B cell (primary cell): ENCODE results near the gene RALY. TPM values are rescaled to one million over a fixed set of nuclear protein-coding genes. Genes with fewer than 3 reads are reported as not detected.
"Not testable (repeated sequence)": the region's sequence is repeated elsewhere in the genome, so short reads cannot be mapped to it uniquely, and the experiment has no call there.

Experiments
- ATAC-seq: fragments of 200-7000 bp; cut with Tn5 transposase; one replicate; pipeline ENCODE4 v1.10.0; 2021; ENCODE audit warnings: low read depth, mild to moderate bottlenecking, moderate number of reproducible peaks, moderate library complexity
- CTCF ChIA-PET: fragments of 350-600 bp; sonication (Branson Sonifier 250); formaldehyde crosslinking; loops from one replicate; lab custom pipeline; 2021; ENCODE audit warnings: antibody characterized with exemption, inconsistent platforms; lab: Charles Lee
- POLR2A ChIA-PET: fragments of 350-600 bp; sonication (Branson Sonifier 250); formaldehyde crosslinking; loops from one replicate; lab custom pipeline; 2021; ENCODE audit warnings: antibody characterized with exemption; lab: Charles Lee
- DNase-seq: peaks from one replicate; pipeline ENCODE4 v3.0.0; 2013
- H2AFZ ChIP-seq: 2 replicates; pipeline ENCODE4 v1.6.1; 2012; ENCODE audit warnings: mild to moderate bottlenecking, low read depth, low read length; ENCODE audit not compliant: insufficient read depth, poor library complexity, severe bottlenecking
- H3K27ac ChIP-seq, 2 donors: 1 replicate in 1 of 2; 2 replicates in 1 of 2; pipeline ENCODE4 v1.5.1; 2012 to 2013; ENCODE audit warnings: low read length in 2 of 2, mild to moderate bottlenecking in 2 of 2, moderate library complexity in 1 of 2
- H3K27me3 ChIP-seq, 4 experiments: fragments of 200-600 bp in 1 of 4; sonication (generic) in 1 of 4; replicated peaks in 1 of 4; 1 replicate in 2 of 4; 2 replicates in 2 of 4; pipeline versions ENCODE4 v1.6.1 to v1.7.0; 2013 to 2016; ENCODE audit warnings: low read length in 3 of 4, mild to moderate bottlenecking in 2 of 4, mixed read lengths in 1 of 4, moderate library complexity in 1 of 4; ENCODE audit not compliant: insufficient read depth in 4 of 4, control insufficient read depth in 3 of 4; ENCODE audit errors: control extremely low read depth in 1 of 4
- H3K36me3 ChIP-seq, 2 experiments: replicated peaks in 1 of 2; 1 replicate in 1 of 2; 2 replicates in 1 of 2; pipeline versions ENCODE4 v1.6.1 to v1.7.1; 2013; ENCODE audit warnings: low read length in 1 of 2; ENCODE audit not compliant: insufficient read depth in 2 of 2, control insufficient read depth in 1 of 2; ENCODE audit errors: control extremely low read depth in 1 of 2, extremely low read depth in 1 of 2
- H3K4me1 ChIP-seq, 2 donors: fragments of 200-600 bp in 1 of 2; sonication (generic) in 1 of 2; 1 replicate in 1 of 2; 2 replicates in 1 of 2; pipeline versions ENCODE4 v1.5.1 to v1.6.1; 2013 to 2017; ENCODE audit warnings: low read length in 2 of 2; ENCODE audit not compliant: control insufficient read depth in 2 of 2, insufficient read depth in 2 of 2
- H3K4me2 ChIP-seq: replicated peaks from 2 replicates; pipeline ENCODE3; 2012; ENCODE audit warnings: mild to moderate bottlenecking, low read depth, low read length; ENCODE audit not compliant: poor library complexity, severe bottlenecking
- H3K4me3 ChIP-seq, 5 experiments: fragments of 200-600 bp in 1 of 5; sonication (generic) in 1 of 5; 1 replicate in 3 of 5; 2 replicates in 2 of 5; pipeline versions ENCODE4 v1.5.1 to v1.7.0; 2011 to 2016; ENCODE audit warnings: low read length in 4 of 5, mild to moderate bottlenecking in 4 of 5, low read depth in 2 of 5, control low read depth in 1 of 5, moderate library complexity in 1 of 5; ENCODE audit not compliant: insufficient read depth in 1 of 5; ENCODE audit errors: control extremely low read depth in 1 of 5, extremely low read depth in 1 of 5
- H3K79me2 ChIP-seq: fragments of 200-600 bp; sonication (generic); one replicate; pipeline ENCODE4 v1.6.0; 2016; ENCODE audit warnings: low read length; ENCODE audit not compliant: control insufficient read depth, insufficient read depth
- H3K9ac ChIP-seq: fragments of 200-600 bp; sonication (generic); 2 replicates; pipeline ENCODE4 v1.6.1; 2017; ENCODE audit warnings: mild to moderate bottlenecking, low read length, moderate library complexity
- H3K9me3 ChIP-seq, 3 donors: one replicate each; pipeline versions ENCODE4 v1.6.1 to v1.7.1; 2013; ENCODE audit warnings: low read length in 2 of 3; ENCODE audit not compliant: control insufficient read depth in 2 of 3, insufficient read depth in 1 of 3; ENCODE audit errors: control extremely low read depth in 1 of 3
- H4K20me1 ChIP-seq: 2 replicates; pipeline ENCODE4 v1.6.0; 2012; ENCODE audit warnings: mild to moderate bottlenecking, low read length; ENCODE audit not compliant: insufficient read depth, control insufficient read depth, poor library complexity, severe bottlenecking
- H3K27ac Mint-ChIP-seq: one replicate; pipeline ENCODE4 v1.8.0; 2021; ENCODE audit warnings: mixed read lengths
- H3K27me3 Mint-ChIP-seq: one replicate; pipeline ENCODE4 v1.8.0; 2021; ENCODE audit warnings: mixed read lengths
- H3K4me1 Mint-ChIP-seq: one replicate; pipeline ENCODE4 v1.8.0; 2021; ENCODE audit warnings: mixed read lengths
- H3K4me3 Mint-ChIP-seq: one replicate; pipeline ENCODE4 v1.8.0; 2021; ENCODE audit warnings: mixed read lengths
- H3K9me3 Mint-ChIP-seq: one replicate; pipeline ENCODE4 v1.8.0; 2022; ENCODE audit warnings: mixed read lengths; ENCODE audit not compliant: insufficient read depth
- WGBS: methylation state at CpG from one replicate; pipeline ENCODE4 v1.1.5; 2013; ENCODE audit warnings: missing lambda C conversion rate; ENCODE audit not compliant: insufficient coverage; 5-methylcytosine and 5-hydroxymethylcytosine counted together
- intact Hi-C: fragments of 100-400 bp; cut with micrococcal nuclease; formaldehyde crosslinking; loops from one replicate; pipeline ENCODE4 v1.10.0; 2022
- polyA plus RNA-seq: library from polyadenylated mRNA; depleted of rRNA; stranded (reverse); fragments of >200 nt; gene quantifications from 2 replicates; pipeline ENCODE4 v1.2.3, GENCODE V29; 2012
- small RNA-seq: library from RNA; depleted of rRNA; stranded (forward); fragments of <200 nt; gene quantifications from one replicate; pipeline ENCODE3, GENCODE V24; 2012; ENCODE audit warnings: low replicate concordance, low read depth; ENCODE audit not compliant: insufficient read length
- total RNA-seq, 2 donors: library from RNA; stranded (reverse); fragments of 120-200 nt in 1 of 2; gene quantifications; 1 replicate in 1 of 2; 2 replicates in 1 of 2; pipeline versions ENCODE4 v1.2.3 to v1.2.4, GENCODE V29; 2013 to 2022

RALY gene
- total and polyA plus RNA-seq, 2 donors (not counting 1 experiment from before 2014, with no cell fraction given): 89.8 to 94.4 TPM

DNA sequence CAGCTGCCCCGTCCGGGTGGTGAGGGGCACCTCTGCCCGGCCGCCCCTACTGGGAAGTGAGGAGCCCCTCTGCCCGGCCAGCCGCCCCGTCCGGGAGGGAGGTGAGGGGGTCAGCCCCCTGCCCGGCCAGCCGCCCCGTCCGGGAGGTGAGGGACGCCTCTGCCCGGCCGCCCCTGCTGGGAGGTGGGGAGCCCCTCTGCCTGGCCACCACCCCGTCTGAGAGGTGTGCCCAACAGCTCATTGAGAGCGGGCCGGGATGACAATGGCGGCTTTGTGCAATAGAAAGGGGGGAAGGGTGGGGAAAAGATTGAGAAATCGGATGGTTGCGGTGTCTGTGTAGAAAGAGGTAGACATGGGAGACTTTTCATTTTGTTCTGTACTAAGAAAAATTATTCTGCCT, 139.2 kb downstream of the RALY start:
- H3K4me1 Mint-ChIP-seq, H3K36me3 ChIP-seq, POLR2A ChIA-PET, H3K4me3 Mint-ChIP-seq, H3K27me3 Mint-ChIP-seq, DNase-seq, H3K4me1 ChIP-seq, H3K27ac Mint-ChIP-seq, ATAC-seq, H3K27me3 ChIP-seq, H3K9me3 ChIP-seq, CTCF ChIA-PET, intact Hi-C loops, H4K20me1 ChIP-seq, H3K4me2 ChIP-seq, H3K27ac ChIP-seq, H3K9ac ChIP-seq, H3K9me3 Mint-ChIP-seq, H3K79me2 ChIP-seq, H3K4me3 ChIP-seq, H2AFZ ChIP-seq: not testable (repeated sequence)
- 94% methylated on average over 19 of the region's 21 CpGs for WGBS

DNA sequence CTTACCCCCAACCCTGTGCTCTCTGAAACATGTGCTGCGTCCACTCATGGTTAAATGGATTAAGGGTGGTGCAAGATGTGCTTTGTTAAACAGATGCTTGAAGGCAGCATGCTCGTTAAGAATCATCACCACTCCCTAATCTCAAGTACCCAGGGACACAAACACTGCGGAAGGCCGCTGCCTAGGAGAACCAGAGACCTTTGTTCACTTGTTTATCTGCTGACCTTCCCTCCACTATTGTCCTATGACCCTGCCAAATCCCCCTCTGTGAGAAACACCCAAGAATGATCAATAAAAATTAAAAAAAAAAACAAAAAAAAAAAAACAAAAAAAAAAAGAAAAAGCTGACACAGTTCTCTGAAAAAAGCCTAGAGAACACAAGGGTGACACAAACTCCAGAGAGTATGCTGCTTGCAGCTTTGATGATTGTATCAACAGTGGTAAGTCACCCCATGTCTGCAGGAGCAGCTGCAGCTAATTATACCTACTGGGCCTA, 139.7 kb downstream of the RALY start:
- H3K4me3 Mint-ChIP-seq, H3K4me3 ChIP-seq, CTCF ChIA-PET, DNase-seq, H3K27me3 Mint-ChIP-seq, H3K9me3 Mint-ChIP-seq, H3K27ac ChIP-seq, H3K4me1 Mint-ChIP-seq, ATAC-seq, H3K9me3 ChIP-seq, H3K4me2 ChIP-seq, intact Hi-C loops, H3K27ac Mint-ChIP-seq, H2AFZ ChIP-seq, H4K20me1 ChIP-seq, H3K27me3 ChIP-seq, H3K4me1 ChIP-seq, H3K36me3 ChIP-seq, H3K79me2 ChIP-seq, H3K9ac ChIP-seq, POLR2A ChIA-PET: not testable (repeated sequence)
- no CpG with 5 or more reads among the region's 4 CpGs for WGBS

Small RNAs within 50 kb of the gene (small RNA-seq; reads per million reads assigned to genes)
- not detected for gene MIR4755

Other genes starting within 250 kb of the RALY start
- gene CHMP4B, start 182.6 kb upstream of the RALY start, total RNA-seq: 81.6 and 83.9 TPM in 2 replicates
- gene CHMP4B, start 182.6 kb upstream of the RALY start, polyA plus RNA-seq: 62.3 and 93.4 TPM in 2 replicates
- gene EIF2S2, start 118.3 kb downstream of the RALY start, total RNA-seq: 26.4 and 27.7 TPM in 2 replicates
- 11.3 and 14.3 TPM in 2 replicates for gene EIF2S2, start 118.3 kb downstream of the RALY start, polyA plus RNA-seq
- gene ASIP, start 247.5 kb downstream of the RALY start, total RNA-seq: not detected in 2 replicates
- gene ASIP, start 247.5 kb downstream of the RALY start, polyA plus RNA-seq: 0.24 TPM in 1 of 2 replicates, not detected in the other